K562 (cell line): ENCODE data around the gene ZAP70.

Experiments
- BCL6 ChIP-seq: fragments of 250-450 bp; sonication (Bioruptor Pico); IDR thresholded peaks from 2 replicates; pipeline ENCODE4 v1.4.0; 2020
- CREB1 ChIP-seq, 2 experiments: sonication (generic) in 1 of 2; formaldehyde crosslinking in 1 of 2; IDR thresholded peaks; 2 replicates each; pipeline versions ENCODE4 v1.6.1 to v1.8.0; 2012 to 2022; ENCODE audit warnings: inconsistent platforms in 1 of 2, mild to moderate bottlenecking in 1 of 2, missing genetic modification reagents in 1 of 2, moderate library complexity in 1 of 2
- EZH2 ChIP-seq: IDR thresholded peaks from 2 replicates; pipeline ENCODE4 v1.6.1; 2012; ENCODE audit warnings: low read depth, mild to moderate bottlenecking, inconsistent platforms, low read length, borderline replicate concordance
- JUN ChIP-seq, 2 experiments: sonication (generic) in 1 of 2; formaldehyde crosslinking in 1 of 2; IDR thresholded peaks; 2 replicates each; pipeline versions ENCODE4 v1.6.1 to v1.8.0; 2012 to 2022; ENCODE audit warnings: borderline replicate concordance in 2 of 2, mild to moderate bottlenecking in 2 of 2, improper control_type of control experiment in 1 of 2, low read depth in 1 of 2, low read length in 1 of 2, missing genetic modification reagents in 1 of 2
- PHF21A ChIP-seq: fragments of 450-650 bp; IDR thresholded peaks from 2 replicates; pipeline ENCODE4 v1.6.1; 2017; ENCODE audit warnings: low read depth, borderline replicate concordance
- POLR2A ChIP-seq: fragments of 450-650 bp; conservative IDR thresholded peaks from 2 replicates; pipeline ENCODE4 v1.6.1; 2016
- RNF2 ChIP-seq: sonication (generic); IDR thresholded peaks from 2 replicates; pipeline ENCODE4 v1.6.1; 2016
- SIN3B ChIP-seq: fragments of 450-650 bp; IDR thresholded peaks from 2 replicates; pipeline ENCODE4 v1.6.1; 2017; ENCODE audit warnings: low read depth, mild to moderate bottlenecking, moderate library complexity
- ZFX ChIP-seq: sonication (generic); formaldehyde crosslinking; IDR thresholded peaks from 2 replicates; pipeline ENCODE4 v1.8.0; 2022; ENCODE audit warnings: mild to moderate bottlenecking, missing genetic modification reagents, moderate library complexity
- ZNF121 ChIP-seq: sonication (generic); formaldehyde crosslinking; conservative IDR thresholded peaks from 2 replicates; pipeline ENCODE4 v1.8.0; 2022; ENCODE audit warnings: missing genetic modification reagents
- ZNF224 ChIP-seq: sonication (generic); formaldehyde crosslinking; IDR thresholded peaks from 2 replicates; pipeline ENCODE4 v1.8.0; 2022; ENCODE audit warnings: mild to moderate bottlenecking, missing genetic modification reagents
- ZNF384 ChIP-seq: IDR thresholded peaks from 2 replicates; pipeline ENCODE4 v1.6.1; 2012; ENCODE audit warnings: low read depth, low read length, improper control_type of control experiment
- TF ChIP-seq, protein P1 (sequence below): fragments of 250-450 bp; sonication (Bioruptor Pico); IDR thresholded peaks from 2 replicates; pipeline ENCODE4 v1.8.0; 2022; ENCODE audit warnings: moderate library complexity, mild to moderate bottlenecking, inconsistent platforms

- TF ChIP-seq ZNF224 (no peak), ZNF121 (CRISPR knock-in tag) (no peak), RNF2 (no peak), CREB1 (IDR thresholded peaks at IDR 0.05) (no peak), CREB1 (CRISPR knock-in tag; IDR thresholded peaks at IDR 0.05) (no peak), POLR2A (no peak), EZH2 (no peak), ZNF384 (no peak), ZFX (CRISPR knock-in tag) (no peak), SIN3B (no peak), PHF21A (no peak), BCL6 (CRISPR knock-in tag) (no peak), JUN (IDR thresholded peaks at IDR 0.05; ENCODE audit: borderline replicate concordance, low read depth, low read length) (no peak), JUN (CRISPR knock-in tag; IDR thresholded peaks at IDR 0.05; ENCODE audit: borderline replicate concordance) (no peak)
- TF ChIP-seq, protein P1, sequence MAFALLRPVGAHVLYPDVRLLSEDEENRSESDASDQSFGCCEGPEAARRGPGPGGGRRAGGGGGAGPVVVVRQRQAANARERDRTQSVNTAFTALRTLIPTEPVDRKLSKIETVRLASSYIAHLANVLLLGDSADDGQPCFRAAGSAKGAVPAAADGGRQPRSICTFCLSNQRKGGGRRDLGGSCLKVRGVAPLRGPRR (CRISPR knock-in tag) = no peak
Measured at GRCh38 chr2:97749581-97749980, 36.2 kb downstream of the ZAP70 start.
